Spinal cord (tissue), 10 donors: ENCODE results near the gene DNAH2. TPM values are rescaled to one million over a fixed set of nuclear protein-coding genes. Genes with fewer than 3 reads are reported as not detected.
A peak's percentile ranks its signal among the peaks of the same experiment; 100 is the strongest.

ENCODE experiments used
- DNase-seq, 6 donors: peaks; one replicate each; pipeline versions ENCODE4 v3.0.0 to v3.0.0-alpha.2; 2013 to 2015; ENCODE audit warnings: low spot score in 6 of 6, low read depth in 4 of 6
- H3K27ac ChIP-seq: one replicate; pipeline ENCODE4 v1.5.1; 2013; ENCODE audit warnings: low read depth, low read length, control low read depth
- H3K27me3 ChIP-seq: one replicate; pipeline ENCODE4 v1.6.1; 2013; ENCODE audit warnings: low read length; ENCODE audit not compliant: control insufficient read depth, insufficient read depth
- H3K36me3 ChIP-seq: one replicate; pipeline ENCODE4 v1.6.1; 2013; ENCODE audit warnings: low read length; ENCODE audit not compliant: control insufficient read depth, insufficient read depth
- H3K4me1 ChIP-seq: one replicate; pipeline ENCODE4 v1.6.1; 2013; ENCODE audit warnings: low read length; ENCODE audit not compliant: control insufficient read depth, insufficient read depth
- H3K4me3 ChIP-seq: one replicate; pipeline ENCODE4 v1.5.1; 2013; ENCODE audit warnings: low read depth, low read length, control low read depth
- H3K9me3 ChIP-seq: one replicate; pipeline ENCODE4 v1.6.1; 2013; ENCODE audit warnings: low read length; ENCODE audit not compliant: control insufficient read depth, insufficient read depth
- WGBS: methylation state at CpG from one replicate; pipeline ENCODE4 v1.1.5; 2013; ENCODE audit warnings: missing lambda C conversion rate; ENCODE audit not compliant: insufficient coverage; 5-methylcytosine and 5-hydroxymethylcytosine counted together
- long read RNA-seq, 4 donors: transcript quantifications; one replicate each; lab custom pipeline, GENCODE V29; 2026
- polyA plus RNA-seq, 2 donors: library from polyadenylated mRNA; unstranded; fragments of 120-200 nt; gene quantifications; one replicate each; pipeline ENCODE4 v1.2.1, GENCODE V29; 2013; ENCODE audit not compliant: insufficient read length in 2 of 2
- total RNA-seq, 2 donors: library from RNA; depleted of rRNA in 1 of 2; stranded (reverse); fragments of 120-200 nt in 1 of 2; fragments of >200 nt in 1 of 2; gene quantifications; one replicate each; pipeline versions ENCODE4 v1.2.3 to v1.2.4, GENCODE V29; 2013 to 2014
- donor health status: healthy.

Gene DNAH2
- total RNA-seq (1 to 10 TPM; 1.3 to 2.8 TPM), polyA plus RNA-seq (1 to 10 TPM; 3.1 to 3.2 TPM)
- long read RNA-seq, donor 1, result 0 reads
- long read RNA-seq, donor 2, result 0 reads
- long read RNA-seq, donor 3, result 0 reads
- long read RNA-seq, donor 4, result 0 reads

GRCh38 chr17:7716901-7717755 lies at the start of gene DNAH2:
Gene DNAH2, plus strand, starts transcription at chr17:7717744. Its CDS starts 1,991 bp downstream, at chr17:7719735.
- Histone ChIP-seq H3K36me3 (no peaks in the 10 kb centered on the region), H3K27ac (peak within 1 kb of the TSS; percentile 65), H3K4me3 (peak within 1 kb of the TSS; percentile 76), H3K27me3 (no peaks in the 10 kb centered on the region), H3K4me1 (peaks cover 72% of the 10 kb centered on the region), H3K9me3 (no peaks in the 10 kb centered on the region)
- DNase-seq, result peak; percentile 84 to 99 (median 92)
- 0% methylated on average over 55 of the region's 64 CpGs for WGBS

GRCh38 chr17:7668482-7668881 lies 49.1 kb upstream of the DNAH2 start:
- H3K27ac ChIP-seq, result peak overlapping the region; percentile 86
- WGBS, result 56% methylated on average over 2 of the region's 7 CpGs

GRCh38 chr17:7673239-7673638 lies 44.3 kb upstream of the DNAH2 start:
- Histone ChIP-seq H3K27ac (no peak overlapping the region), H3K4me3 (no peak overlapping the region), H3K4me1 (peaks cover 10% of the 10 kb centered on the region), H3K9me3 (no peaks in the 10 kb centered on the region), H3K27me3 (no peaks in the 10 kb centered on the region), H3K36me3 (peaks cover 65% of the 10 kb centered on the region)
- no peak for DNase-seq
- WGBS, result 100% methylated on average over 1 of the region's 2 CpGs

More at GRCh38 chr17:7668482-7668881, 49.1 kb upstream of the DNAH2 start:
- no peak overlapping the region for H3K4me3 ChIP-seq
- peaks cover 53% of the 10 kb centered on the region for H3K36me3 ChIP-seq
- no peak for DNase-seq
- no peaks in the 10 kb centered on the region for H3K27me3 ChIP-seq
- peaks cover 27% of the 10 kb centered on the region for H3K4me1 ChIP-seq
- no peaks in the 10 kb centered on the region for H3K9me3 ChIP-seq

GRCh38 chr17:7674934-7675333 lies 42.6 kb upstream of the DNAH2 start:
- Histone ChIP-seq H3K4me1 (peaks cover 3% of the 10 kb centered on the region), H3K9me3 (no peaks in the 10 kb centered on the region), H3K27me3 (no peaks in the 10 kb centered on the region), H3K36me3 (peaks cover 53% of the 10 kb centered on the region), H3K4me3 (no peak overlapping the region), H3K27ac (no peak overlapping the region)
- no peak for DNase-seq
- WGBS, result 96% methylated on average over 13 of the region's 14 CpGs

GRCh38 chr17:7676533-7676932 lies 41.0 kb upstream of the DNAH2 start:
- H3K4me3 ChIP-seq, result no peak overlapping the region
- H3K4me1 ChIP-seq, result peaks cover 3% of the 10 kb centered on the region
- WGBS, result 38% methylated on average over 1 of the region's 5 CpGs
- H3K36me3 ChIP-seq, result peaks cover 42% of the 10 kb centered on the region
- no peaks in the 10 kb centered on the region for H3K9me3 ChIP-seq
- no peak overlapping the region for H3K27ac ChIP-seq
- DNase-seq, result no peak
- H3K27me3 ChIP-seq, result no peaks in the 10 kb centered on the region

GRCh38 chr17:7677388-7678067 lies 40.0 kb upstream of the DNAH2 start:
- Histone ChIP-seq H3K9me3 (no peaks in the 10 kb centered on the region), H3K27ac (no peak overlapping the region), H3K4me3 (no peak overlapping the region), H3K4me1 (peaks cover 3% of the 10 kb centered on the region), H3K27me3 (no peaks in the 10 kb centered on the region), H3K36me3 (peaks cover 33% of the 10 kb centered on the region)
- no peak for DNase-seq
- 55% methylated on average over 7 of the region's 10 CpGs for WGBS

GRCh38 chr17:7684851-7685532 lies 32.6 kb upstream of the DNAH2 start:
- 60% methylated on average over 1 of the region's 15 CpGs for WGBS
- Histone ChIP-seq H3K27ac (peak overlapping the region; percentile 99), H3K27me3 (no peaks in the 10 kb centered on the region), H3K9me3 (no peaks in the 10 kb centered on the region), H3K4me3 (peak overlapping the region; percentile 96), H3K4me1 (peaks cover 24% of the 10 kb centered on the region), H3K36me3 (peaks cover 2% of the 10 kb centered on the region)
- DNase-seq, result no peak

- no peaks in the 10 kb centered on the region for H3K27me3 ChIP-seq
- 4% methylated on average over 40 of the region's 44 CpGs for WGBS
- peaks cover 25% of the 10 kb centered on the region for H3K4me1 ChIP-seq
- no peaks in the 10 kb centered on the region for H3K9me3 ChIP-seq
- H3K27ac ChIP-seq, result peak overlapping the region; percentile 99
- peak in 5 of 6 donors; percentile 78 to 98 (median 91) for DNase-seq
- H3K36me3 ChIP-seq, result peaks cover 6% of the 10 kb centered on the region
- H3K4me3 ChIP-seq, result peak overlapping the region; percentile 96
Measured at GRCh38 chr17:7685533-7686221, 31.9 kb upstream of the DNAH2 start.
